HG02870 (cell line): ENCODE data around the gene CAMK2G.
"Not testable (repeated sequence)": the region's sequence is repeated elsewhere in the genome, so short reads cannot be mapped to it uniquely, and the experiment has no call there.

Source experiments
- ATAC-seq: cut with Tn5 transposase; IDR thresholded peaks from one replicate; pipeline ENCODE4 v1.9.1; 2021; ENCODE audit warnings: mild to moderate bottlenecking, moderate library complexity; ENCODE audit not compliant: unreplicated experiment

Gene CAMK2G

DNA sequence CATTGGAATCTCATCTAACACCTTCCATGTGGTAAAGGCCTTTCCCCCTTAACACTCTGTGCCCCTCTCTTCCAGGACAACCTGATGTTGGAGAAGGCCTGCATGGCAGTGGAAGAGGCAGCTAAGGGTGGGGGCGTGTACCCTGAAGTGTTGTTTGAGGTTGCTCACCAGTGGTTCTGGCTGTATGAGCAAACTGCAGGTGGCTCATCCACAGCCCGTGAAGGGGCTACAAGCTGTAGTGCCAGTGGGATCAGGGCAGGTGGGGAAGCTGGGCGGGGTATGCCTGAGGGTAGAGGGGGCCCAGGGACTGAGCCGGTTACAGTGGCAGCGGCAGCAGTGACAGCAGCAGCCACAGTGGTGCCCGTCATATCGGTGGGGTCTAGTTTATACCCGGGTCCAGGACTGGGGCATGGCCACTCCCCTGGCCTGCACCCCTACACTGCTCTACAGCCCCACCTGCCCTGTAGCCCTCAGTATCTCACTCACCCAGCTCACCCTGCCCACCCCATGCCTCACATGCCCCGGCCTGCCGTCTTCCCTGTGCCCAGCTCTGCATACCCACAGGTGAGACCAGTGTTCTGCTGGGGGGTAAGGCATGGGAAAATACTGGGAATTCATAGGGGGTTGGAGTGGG lies 75.3 kb downstream of the CAMK2G start:
- no peak for ATAC-seq

DNA sequence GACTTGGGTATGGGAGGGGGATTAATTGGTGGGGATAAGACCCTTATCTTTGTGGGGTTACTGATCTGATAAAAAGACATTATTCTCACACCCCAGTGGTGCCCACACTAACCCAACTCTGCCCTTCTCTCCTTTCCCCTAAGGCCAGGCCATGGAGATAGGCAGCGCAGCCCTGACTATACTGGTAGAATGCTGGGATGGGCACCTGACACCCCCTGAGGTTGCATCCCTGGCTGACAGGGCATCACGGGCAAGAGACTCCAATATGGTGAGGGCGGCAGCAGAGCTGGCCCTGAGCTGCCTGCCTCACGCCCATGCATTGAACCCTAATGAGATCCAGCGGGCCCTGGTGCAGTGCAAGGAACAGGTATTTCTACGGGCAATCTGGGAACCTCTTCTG lies 76.3 kb downstream of the CAMK2G start:
- ATAC-seq = no peak

DNA sequence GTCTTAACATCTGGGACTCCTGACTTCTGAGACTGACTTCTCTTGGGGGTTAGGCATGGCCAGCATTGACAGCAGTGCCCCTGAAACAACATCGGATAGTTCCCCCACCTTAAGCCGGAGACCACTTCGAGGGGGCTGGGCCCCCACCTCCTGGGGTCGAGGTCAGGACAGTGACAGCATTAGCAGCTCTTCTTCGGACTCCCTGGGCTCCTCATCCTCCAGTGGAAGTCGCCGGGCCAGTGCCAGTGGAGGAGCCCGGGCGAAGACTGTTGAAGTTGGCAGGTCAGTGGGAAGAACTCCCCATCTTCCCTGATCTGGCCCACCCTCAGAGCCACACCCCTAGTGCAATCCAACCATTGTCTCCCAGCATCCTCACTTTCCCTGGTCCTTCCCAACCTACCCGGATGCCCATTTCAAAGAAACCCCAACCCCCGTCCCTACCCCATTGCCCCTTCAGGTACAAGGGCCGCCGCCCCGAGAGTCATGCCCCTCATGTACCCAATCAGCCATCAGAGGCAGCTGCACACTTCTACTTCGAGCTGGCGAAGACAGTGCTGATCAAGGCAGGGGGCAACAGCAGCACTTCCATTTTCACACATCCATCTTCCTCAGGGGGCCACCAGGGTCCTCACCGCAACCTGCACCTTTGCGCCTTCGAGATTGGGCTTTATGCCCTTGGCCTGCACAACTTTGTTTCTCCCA lies 76.9 kb downstream of the CAMK2G start:
- ATAC-seq = no peak

DNA sequence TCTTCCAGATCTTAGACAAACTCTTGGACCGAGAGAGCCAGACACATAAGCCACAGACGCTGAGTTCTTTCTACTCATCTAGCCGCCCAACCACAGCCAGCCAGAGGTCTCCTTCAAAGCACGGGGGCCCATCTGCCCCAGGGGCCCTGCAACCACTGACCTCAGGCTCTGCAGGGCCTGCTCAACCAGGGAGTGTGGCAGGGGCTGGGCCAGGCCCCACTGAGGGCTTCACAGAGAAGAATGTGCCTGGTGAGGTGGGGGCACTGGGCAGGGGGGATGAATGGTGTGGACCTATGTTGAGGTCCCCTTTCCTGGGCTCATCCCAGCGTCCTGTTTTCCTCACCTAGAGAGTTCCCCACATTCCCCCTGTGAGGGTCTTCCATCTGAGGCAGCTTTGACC lies 77.6 kb downstream of the CAMK2G start:
- no peak for ATAC-seq

DNA sequence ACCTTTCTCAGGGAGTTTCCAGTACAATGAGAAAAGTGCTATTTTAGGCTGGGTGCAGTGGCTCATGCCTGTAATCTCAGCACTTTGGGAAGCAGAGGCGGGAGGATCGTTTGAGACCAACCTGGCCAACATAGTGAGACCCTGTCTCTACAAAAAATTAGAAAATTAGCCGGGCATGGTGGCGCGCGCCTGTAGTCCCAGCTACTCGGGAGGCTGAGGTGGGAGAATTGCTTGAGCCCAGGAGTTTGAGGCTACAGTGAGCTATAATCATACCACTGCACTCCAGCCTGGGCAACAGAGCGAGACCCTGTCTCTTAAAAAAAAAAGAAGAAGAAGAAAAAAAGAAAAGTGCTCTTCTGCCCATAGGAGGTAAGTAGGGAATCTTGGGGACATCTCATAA lies 78.3 kb downstream of the CAMK2G start:
- not testable (repeated sequence) for ATAC-seq

DNA sequence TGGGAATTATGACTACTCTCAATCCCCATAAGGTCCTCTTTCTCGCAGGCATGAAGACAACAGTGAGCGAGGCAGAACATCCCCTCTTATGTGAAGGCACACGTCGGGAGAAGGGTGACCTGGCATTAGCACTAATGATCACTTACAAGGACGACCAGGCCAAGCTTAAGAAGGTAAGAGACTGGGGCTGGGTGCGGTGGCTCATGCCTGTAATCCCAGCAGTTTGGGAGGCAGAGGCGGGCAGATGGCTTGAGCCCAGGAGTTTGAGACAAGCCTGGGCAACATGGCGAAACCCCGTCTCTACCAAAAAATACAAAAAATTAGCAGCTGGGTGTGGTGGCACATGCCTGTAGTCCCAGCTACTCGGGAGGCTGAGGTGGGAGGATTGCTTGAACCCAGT lies 78.9 kb downstream of the CAMK2G start:
- ATAC-seq = not testable (repeated sequence)

DNA sequence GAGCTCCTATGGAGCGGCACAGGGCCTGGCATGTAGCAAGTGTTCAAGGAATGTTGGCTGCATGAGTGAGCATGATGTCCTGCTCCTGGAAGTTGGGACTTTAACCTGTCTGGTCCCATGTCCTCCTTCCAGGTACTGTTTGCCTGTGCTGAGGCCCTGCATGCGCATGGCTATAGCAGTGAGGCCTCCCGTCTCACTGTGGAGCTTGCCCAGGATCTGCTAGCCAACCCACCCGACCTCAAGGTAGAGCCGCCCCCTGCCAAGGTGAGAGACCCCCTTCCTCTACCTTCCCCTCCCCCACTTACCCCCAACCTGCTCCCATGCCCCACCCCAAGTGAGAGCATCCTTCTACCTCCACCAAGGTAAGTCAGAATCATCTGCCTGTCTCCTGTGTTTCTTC lies 80.9 kb downstream of the CAMK2G start:
- ATAC-seq = no peak

DNA sequence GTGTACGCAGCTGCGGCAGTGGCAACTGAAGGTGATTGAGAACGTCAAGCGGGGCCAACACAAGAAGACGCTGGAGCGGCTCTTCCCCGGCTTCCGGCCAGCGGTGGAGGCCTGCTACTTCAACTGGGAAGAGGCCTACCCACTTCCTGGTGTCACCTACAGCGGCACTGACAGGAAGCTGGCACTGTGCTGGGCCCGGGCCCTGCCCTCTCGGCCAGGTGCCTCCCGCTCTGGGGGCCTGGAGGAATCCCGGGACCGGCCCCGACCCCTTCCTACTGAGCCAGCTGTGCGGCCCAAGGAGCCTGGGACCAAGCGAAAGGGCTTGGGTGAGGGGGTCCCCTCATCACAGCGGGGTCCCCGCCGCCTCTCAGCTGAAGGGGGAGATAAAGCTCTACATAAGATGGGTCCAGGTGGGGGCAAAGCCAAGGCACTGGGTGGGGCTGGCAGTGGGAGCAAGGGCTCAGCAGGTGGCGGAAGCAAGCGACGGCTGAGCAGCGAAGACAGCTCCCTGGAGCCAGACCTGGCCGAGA lies 82.4 kb downstream of the CAMK2G start:
- no peak for ATAC-seq

DNA sequence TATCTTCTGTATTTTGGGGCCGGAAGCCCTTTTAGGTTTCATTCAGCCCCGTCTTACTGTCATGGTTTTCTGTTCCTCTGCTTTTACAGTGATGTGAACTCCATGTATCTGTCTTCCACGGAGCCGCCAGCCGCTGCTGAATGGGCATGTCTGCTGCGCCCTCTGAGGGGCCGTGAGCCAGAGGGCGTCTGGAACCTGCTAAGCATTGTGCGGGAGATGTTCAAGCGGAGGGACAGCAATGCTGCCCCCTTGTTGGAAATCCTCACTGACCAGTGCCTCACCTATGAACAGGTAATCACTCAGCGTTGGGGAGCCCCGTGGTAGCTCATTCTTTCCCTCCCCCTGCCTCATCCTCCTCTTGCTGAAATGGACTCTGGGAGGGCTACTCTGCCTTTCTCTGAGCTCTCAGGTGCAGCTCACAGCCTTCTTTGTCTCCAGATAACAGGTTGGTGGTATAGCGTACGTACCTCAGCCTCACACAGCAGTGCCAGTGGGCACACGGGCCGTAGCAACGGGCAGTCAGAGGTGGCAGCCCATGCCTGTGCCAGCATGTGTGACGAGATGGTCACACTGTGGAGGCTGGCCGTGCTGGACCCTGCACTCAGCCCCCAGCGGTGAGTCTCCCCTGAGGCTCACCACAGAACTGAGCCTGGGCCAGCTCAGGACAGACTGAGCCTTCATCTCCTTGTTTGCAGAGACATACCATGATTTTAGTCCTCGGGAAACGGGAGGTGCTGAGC lies 83.3 kb downstream of the CAMK2G start:
- no peak for ATAC-seq

DNA sequence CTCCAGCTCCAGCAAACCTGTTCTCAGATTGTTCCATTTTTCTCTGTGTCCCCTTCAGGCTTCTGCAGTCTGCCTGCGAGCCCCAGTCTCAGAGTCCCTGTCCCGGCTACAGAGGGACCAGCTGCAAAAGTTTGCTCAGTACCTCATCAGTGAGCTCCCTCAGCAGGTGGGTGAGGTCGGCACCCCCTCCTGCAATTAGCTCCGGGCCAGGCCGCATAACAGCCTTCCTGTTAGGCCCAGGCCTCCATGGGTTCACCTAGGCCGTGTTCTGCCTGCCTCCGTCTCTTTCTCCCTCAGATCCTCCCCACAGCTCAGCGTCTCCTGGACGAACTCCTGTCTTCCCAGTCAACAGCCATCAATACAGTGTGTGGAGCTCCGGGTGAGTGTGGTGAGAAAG lies 84.7 kb downstream of the CAMK2G start:
- no peak for ATAC-seq

DNA sequence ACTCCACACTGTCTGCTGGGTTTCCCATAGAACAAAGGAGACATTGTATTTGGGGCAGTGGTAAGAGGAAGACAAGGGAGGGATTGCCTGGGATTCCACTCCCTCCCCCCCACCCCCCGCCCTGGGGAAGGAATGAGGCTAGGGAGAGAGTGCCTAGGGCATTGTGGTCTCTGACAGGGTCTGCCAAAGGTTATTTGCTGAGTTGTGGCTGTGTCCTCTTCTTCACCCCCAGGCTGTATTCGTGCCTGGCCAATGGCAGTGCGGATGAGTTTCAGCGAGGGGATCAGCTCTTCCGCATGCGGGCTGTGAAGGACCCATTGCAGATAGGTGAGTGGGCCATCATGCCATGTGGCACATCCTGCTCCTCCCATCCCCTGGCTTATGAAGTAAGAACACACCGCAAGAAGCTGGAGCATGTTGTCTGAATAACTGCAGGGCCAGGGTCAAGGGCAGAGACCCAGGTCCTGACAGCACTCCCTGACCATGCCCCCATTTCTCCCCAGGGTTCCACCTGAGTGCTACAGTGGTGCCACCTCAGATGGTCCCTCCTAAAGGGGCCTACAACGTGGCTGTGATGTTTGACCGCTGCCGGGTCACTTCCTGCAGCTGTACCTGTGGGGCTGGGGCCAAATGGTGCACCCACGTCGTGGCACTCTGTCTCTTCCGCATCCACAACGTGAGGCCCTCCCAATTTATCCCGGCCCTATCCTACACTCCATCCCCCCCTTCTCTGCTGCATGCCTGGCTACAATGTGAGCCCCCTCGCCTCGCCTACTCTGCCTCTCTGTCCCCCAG lies 85.3 kb downstream of the CAMK2G start:
- ATAC-seq = no peak

DNA sequence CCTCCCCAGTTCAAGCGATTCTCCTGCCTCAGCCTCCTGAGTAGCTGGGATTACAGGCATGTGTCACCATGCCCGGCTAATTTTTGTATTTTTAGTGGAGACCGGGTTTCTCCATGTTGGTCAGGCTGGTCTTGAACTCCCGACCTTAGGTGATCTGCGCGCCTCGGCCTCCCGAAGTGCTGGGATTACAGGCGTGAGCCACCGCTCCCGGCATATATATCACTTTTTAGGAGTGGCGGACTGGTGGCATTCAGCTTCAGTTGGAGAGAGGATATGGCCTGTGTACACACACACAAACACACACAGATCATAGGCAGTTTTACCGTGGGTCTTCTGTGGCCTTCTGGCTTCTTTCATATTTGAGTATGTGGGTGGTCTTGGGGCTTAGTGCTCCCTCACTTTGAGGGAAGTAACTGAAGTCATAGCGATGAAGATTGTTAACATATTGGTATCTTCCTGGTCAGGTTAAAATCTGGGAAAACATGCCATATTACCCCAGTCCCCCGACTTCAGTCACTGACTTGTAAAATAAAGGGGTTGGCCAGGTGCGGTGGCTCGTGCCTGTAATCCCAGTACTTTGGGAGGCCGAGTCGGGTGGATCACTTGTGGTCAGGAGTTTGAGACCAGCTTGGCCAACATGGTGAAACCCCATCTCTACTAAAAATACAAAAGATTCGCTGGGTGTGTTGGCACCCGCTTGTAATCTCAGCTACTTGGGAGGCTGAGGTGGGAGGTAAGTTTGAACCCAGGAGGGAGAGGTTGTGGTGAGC lies 87.1 kb downstream of the CAMK2G start:
- not testable (repeated sequence) for ATAC-seq

DNA sequence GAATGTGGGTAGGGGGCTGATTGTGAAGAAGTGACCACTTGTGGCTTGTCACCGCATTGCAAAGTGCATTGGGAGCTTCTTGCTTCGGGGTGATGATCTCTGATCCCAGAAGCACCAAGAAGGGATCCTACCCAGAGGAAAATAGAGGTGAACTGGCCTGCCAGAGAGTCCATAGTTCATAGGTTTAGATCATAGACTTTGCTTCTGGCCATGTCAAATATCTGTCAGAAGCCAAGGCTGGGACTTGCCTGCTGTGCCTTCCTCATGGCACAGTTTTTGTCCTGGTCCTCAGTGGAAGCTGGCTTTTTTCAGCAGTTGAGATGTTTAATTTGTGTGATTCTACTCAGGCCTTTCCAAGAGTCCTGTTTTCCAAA lies 87.9 kb downstream of the CAMK2G start:
- ATAC-seq = no peak

DNA sequence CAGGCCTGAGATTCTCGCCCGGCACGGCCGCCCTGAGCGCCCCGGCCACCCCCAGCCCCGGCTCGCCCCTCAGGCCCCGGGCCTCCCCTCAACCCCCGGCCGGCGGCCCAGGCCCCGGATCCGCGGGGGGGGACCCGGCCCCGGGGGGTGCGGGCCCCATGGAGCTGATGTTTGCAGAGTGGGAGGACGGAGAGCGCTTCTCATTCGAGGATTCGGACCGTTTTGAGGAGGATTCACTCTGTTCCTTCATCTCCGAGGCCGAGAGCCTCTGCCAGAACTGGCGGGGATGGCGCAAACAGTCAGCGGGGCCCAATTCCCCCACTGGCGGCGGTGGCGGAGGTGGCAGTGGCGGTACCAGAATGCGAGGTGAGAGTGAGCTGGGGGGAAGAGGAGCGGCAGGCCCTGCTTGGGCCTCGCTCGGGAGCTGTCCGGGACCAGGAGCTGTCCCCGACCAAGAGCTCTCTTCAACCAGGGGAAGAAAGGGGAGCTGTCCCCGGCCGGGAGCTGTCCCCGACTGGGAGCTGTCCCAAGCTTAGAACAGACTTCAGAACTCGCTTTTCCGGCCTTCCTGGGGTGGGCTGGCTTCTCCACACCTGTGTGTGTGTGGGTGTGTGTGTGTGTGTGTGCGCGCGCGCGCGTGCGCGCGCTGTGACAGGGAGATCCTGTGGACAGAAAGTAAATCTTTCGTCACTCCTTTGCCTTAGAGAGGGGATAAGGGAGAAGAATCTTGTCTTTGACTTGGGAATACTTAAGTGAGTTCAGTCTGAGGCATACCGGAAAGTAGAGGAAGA lies 88.4 kb downstream of the CAMK2G start:
- ATAC-seq = no peak

DNA sequence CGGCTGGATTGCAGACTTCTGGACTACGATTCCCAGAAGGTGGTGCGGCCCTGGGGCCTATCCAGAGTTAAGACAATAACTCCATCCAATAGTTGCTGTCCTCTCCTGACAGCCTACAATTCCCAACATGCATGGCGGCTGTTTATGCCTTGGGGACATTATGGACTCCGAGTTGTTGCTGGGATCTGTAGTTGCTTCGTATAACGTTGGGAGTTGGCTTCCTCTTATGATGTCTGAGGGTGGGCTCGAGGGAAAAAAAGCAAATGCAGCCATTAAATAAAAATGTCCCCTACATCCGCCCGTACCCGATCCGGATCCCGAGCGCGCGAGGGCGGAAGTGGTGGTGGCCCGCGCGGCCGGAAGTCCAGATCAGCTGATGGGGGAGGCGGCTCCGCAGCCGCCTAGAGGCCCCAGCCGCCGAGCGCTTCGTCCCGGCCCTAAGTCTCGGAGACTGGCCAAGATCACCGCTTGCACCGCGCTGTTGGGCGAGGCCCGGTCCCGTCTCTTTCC lies 89.1 kb downstream of the CAMK2G start, which contains the start of gene ZSWIM8:
Gene ZSWIM8 (plus strand): TSS at position 396 of the 510 bp plus-strand sequence. CDS start 273 bp downstream, outside the sequence.
- peak; percentile 77 for ATAC-seq

DNA sequence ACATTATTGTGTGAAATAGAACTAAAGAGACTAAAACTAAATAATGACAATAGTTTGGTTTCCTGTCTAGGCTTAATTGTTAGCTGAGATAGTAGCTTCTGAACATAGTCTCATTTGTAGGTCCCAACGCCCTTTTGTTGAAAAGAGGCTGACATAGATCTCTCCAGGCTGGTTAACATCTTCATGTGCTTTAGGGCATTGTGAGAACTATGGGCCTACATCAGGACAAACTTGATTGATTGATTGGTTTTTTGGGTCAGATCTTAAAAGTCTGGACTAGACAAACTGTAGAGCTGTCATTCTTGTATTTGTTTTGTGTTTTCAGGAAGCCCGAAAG lies 91.6 kb downstream of the CAMK2G start:
- ATAC-seq = no peak

DNA sequence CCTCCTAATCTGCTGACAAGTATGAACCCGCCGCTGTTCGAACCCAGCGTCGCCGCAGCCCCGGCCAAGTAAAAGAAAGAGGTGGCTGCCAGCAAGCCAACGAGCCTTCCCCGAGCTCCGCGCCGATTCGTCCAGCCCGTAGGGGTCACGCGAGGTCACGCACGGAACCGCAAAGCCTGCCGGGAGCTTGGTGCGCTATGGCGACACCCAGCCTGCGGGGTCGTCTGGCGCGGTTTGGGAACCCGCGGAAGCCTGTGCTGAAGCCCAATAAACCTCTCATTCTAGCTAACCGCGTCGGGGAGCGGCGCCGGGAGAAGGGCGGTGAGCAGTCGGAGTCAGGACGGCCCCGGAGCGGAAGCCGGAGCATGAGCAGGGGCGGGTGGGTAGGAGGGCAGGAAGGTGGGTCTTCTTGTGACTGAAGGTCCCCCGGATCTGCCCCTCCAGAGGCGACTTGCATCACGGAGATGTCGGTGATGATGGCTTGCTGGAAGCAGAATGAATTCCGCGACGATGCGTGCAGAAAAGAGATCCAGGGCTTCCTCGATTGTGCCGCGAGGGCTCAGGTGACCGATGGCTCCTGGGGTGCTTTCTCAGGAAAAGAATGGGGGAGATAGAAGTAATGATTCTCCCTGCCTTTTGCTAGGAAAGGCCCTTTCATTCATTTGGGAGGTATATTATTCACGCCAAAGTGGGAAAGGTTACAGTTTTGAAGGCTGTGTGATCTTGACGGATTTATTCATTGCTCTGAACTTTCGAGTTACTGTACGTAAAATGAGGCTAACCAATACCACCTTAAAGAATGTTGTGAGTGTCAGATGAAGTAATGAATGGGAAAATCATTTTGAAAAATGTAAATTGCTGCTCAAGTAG lies 92.2 kb downstream of the CAMK2G start, which contains the start of gene CHCHD1:
Gene CHCHD1 (plus strand): TSS at position 170 of the 870 bp plus-strand sequence. CDS start 28 bp downstream, at position 198.
- ATAC-seq = peak; percentile 55

DNA sequence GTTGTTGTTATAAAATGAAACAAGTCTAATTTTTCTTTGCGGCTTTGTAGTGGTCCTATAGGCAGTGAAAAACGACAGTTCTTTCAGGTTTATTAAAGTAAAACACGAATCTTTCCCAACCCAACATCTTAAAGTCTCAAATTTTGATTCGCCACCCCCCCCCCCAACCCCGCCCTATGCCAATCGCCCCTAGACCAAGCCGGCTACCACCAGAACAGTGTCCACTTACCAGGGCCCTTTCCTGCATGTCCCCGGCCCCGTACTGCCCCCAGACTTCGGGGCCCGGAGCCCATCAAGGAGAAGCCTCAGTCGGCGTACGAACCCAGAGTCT lies 92.8 kb downstream of the CAMK2G start:
- no peak for ATAC-seq
